Measurements from ENCODE around the gene SCIN.
A peak's percentile ranks its signal among the peaks of the same experiment; 100 is the strongest.

The SCIN gene

DNA sequence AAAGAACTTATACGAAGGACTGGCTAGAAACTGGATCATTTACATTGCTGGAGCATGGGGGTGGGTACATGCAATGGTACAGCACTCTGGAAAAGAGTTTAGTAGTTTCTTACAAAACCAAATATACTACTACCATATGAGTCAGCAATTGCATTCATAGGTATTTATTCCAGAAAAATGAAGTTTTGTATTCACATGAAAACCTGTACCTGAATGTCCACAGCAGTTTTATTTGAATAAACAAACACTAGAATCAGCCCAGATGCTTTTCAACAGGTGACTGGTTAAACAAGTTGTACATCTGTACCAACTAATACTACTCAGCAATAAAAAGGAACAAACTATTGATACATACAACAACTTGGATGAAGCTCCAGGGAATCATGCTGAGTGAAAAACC, 3.4 kb downstream of the SCIN start:
- no peak for DNase-seq (ENCODE audit: low read depth in 1 of 2, low spot score in 1 of 2)
- in situ Hi-C loops (cut with HindIII; ENCODE audit: low pct_unique_long_range_greater_than_20kb, low sequenced_read_pairs): no loop called here
- TF ChIP-seq JUND (IDR thresholded peaks at IDR 0.05; ENCODE audit: low read depth): no peak

GRCh38 chr7:12578930-12579640, 8.6 kb downstream of the SCIN start:
- DNase-seq (ENCODE audit: low read depth in 1 of 2, low spot score in 1 of 2): no peak
- in situ Hi-C loops (cut with HindIII; ENCODE audit: low pct_unique_long_range_greater_than_20kb, low sequenced_read_pairs): no loop called here
- TF ChIP-seq JUND (IDR thresholded peaks at IDR 0.05; ENCODE audit: low read depth): no peak

DNA sequence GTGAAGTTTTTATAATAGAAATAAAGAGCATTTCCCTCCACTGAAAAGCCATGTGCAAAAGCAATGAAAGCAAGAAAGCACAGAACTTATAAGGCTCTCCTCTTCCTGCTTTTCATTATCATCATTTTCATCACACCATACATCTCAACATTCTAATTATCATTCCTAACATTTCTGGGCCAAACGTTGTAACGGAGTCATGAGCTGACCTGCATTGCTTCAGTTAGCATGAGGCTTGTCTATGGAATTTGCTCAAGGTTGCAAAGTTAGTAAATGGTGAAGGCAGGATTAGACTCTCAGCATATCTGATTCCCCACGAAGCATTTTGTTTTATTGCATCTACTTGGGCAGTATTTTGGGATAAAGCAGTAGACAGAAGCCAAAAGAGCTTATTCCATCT, 11.4 kb downstream of the SCIN start:
- in situ Hi-C loops (cut with HindIII; ENCODE audit: low pct_unique_long_range_greater_than_20kb, low sequenced_read_pairs): no loop called here
- no peak for TF ChIP-seq JUND (IDR thresholded peaks at IDR 0.05; ENCODE audit: low read depth)
- no peak for DNase-seq (ENCODE audit: low read depth in 1 of 2, low spot score in 1 of 2)

- no peak for DNase-seq (ENCODE audit: low read depth in 1 of 2, low spot score in 1 of 2)
- no peak for TF ChIP-seq JUND (IDR thresholded peaks at IDR 0.05; ENCODE audit: low read depth)
- in situ Hi-C loops (cut with HindIII; ENCODE audit: low pct_unique_long_range_greater_than_20kb, low sequenced_read_pairs): no loop called here
Measured at GRCh38 chr7:12582362-12582761, 11.8 kb downstream of the SCIN start.

GRCh38 chr7:12583176-12583575, 12.7 kb downstream of the SCIN start:
- DNase-seq (ENCODE audit: low read depth in 1 of 2, low spot score in 1 of 2): no peak
- in situ Hi-C loops (cut with HindIII; ENCODE audit: low pct_unique_long_range_greater_than_20kb, low sequenced_read_pairs): no loop called here
- TF ChIP-seq JUND (IDR thresholded peaks at IDR 0.05; ENCODE audit: low read depth): no peak

- no peak for TF ChIP-seq JUND (IDR thresholded peaks at IDR 0.05; ENCODE audit: low read depth)
- in situ Hi-C loops (cut with HindIII; ENCODE audit: low pct_unique_long_range_greater_than_20kb, low sequenced_read_pairs): no loop called here
- DNase-seq (ENCODE audit: low read depth in 1 of 2, low spot score in 1 of 2): peak in 1 of 2 experiments; percentile 39
Measured at GRCh38 chr7:12583922-12584321, 13.4 kb downstream of the SCIN start.

GRCh38 chr7:12584930-12585329, 14.4 kb downstream of the SCIN start:
- TF ChIP-seq JUND (IDR thresholded peaks at IDR 0.05; ENCODE audit: low read depth): no peak
- in situ Hi-C loops (cut with HindIII; ENCODE audit: low pct_unique_long_range_greater_than_20kb, low sequenced_read_pairs): no loop called here
- DNase-seq (ENCODE audit: low read depth in 1 of 2, low spot score in 1 of 2): no peak

- in situ Hi-C loops (cut with HindIII; ENCODE audit: low pct_unique_long_range_greater_than_20kb, low sequenced_read_pairs): no loop called here
- DNase-seq (ENCODE audit: low read depth in 1 of 2, low spot score in 1 of 2): no peak
- no peak for TF ChIP-seq JUND (IDR thresholded peaks at IDR 0.05; ENCODE audit: low read depth)
Measured at GRCh38 chr7:12586271-12586670, 15.8 kb downstream of the SCIN start.

- no peak for TF ChIP-seq JUND (IDR thresholded peaks at IDR 0.05; ENCODE audit: low read depth)
- DNase-seq (ENCODE audit: low read depth in 1 of 2, low spot score in 1 of 2): no peak
- in situ Hi-C loops (cut with HindIII; ENCODE audit: low pct_unique_long_range_greater_than_20kb, low sequenced_read_pairs): no loop called here
Measured at GRCh38 chr7:12588259-12588904, 17.9 kb downstream of the SCIN start.

GRCh38 chr7:12590559-12590958, 20.0 kb downstream of the SCIN start:
- in situ Hi-C loops (cut with HindIII; ENCODE audit: low pct_unique_long_range_greater_than_20kb, low sequenced_read_pairs): no loop called here
- no peak for DNase-seq (ENCODE audit: low read depth in 1 of 2, low spot score in 1 of 2)
- no peak for TF ChIP-seq JUND (IDR thresholded peaks at IDR 0.05; ENCODE audit: low read depth)

DNA sequence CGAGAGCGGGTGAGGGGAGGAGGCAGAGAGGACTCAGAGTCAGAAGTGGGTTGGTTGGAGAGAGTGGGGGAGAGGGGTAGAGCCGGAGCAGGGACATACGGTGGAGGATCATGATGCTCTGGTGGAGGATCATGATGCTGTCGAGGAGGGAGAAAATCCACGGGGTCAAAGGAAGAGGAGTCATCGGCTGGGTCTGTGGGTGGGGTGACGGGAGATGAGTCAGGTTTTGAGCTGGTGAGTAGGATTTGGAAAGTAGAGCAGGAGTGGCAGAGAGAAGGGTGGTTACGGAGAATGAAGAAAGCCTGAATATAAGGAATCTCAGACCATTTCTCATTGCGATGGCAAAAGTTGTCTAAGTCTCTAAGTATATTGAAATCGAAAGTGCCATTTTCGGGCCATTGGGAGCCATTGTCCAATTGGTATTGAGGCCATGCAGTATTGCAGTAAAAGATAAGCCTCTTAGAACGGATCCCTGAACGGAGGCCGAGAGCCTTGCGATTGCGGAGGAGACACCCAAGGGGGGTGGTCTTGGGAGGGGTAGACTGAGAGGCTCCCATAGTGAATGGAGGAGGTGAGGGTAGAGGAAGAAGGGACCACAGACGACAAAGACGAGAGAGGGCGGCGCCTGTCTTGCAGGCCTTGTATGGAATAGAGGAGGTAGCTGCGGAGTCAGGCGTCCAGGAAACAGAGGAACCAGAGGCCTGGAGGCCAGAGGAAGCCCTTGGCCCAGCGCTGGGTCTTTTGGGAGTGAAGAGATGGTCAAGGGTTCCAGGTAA, 23.8 kb downstream of the SCIN start:
- DNase-seq (ENCODE audit: low read depth in 1 of 2, low spot score in 1 of 2): no peak
- in situ Hi-C loops (cut with HindIII; ENCODE audit: low pct_unique_long_range_greater_than_20kb, low sequenced_read_pairs): no loop called here
- no peak for TF ChIP-seq JUND (IDR thresholded peaks at IDR 0.05; ENCODE audit: low read depth)

GRCh38 chr7:12595148-12595547, 24.6 kb downstream of the SCIN start:
- TF ChIP-seq JUND (IDR thresholded peaks at IDR 0.05; ENCODE audit: low read depth): no peak
- in situ Hi-C loops (cut with HindIII; ENCODE audit: low pct_unique_long_range_greater_than_20kb, low sequenced_read_pairs): no loop called here
- peak in 1 of 2 experiments; percentile 60 for DNase-seq (ENCODE audit: low read depth in 1 of 2, low spot score in 1 of 2)

GRCh38 chr7:12596225-12596790, 25.8 kb downstream of the SCIN start:
- no peak for DNase-seq (ENCODE audit: low read depth in 1 of 2, low spot score in 1 of 2)
- in situ Hi-C loops (cut with HindIII; ENCODE audit: low pct_unique_long_range_greater_than_20kb, low sequenced_read_pairs): no loop called here
- no peak for TF ChIP-seq JUND (IDR thresholded peaks at IDR 0.05; ENCODE audit: low read depth)

Measured in T47D (cell line).